HepG2 (cell line): ENCODE measurements around the gene HEXD. TPM values are rescaled to one million over a fixed set of nuclear protein-coding genes. Genes with fewer than 3 reads are reported as not detected.

Experiments
- CBX5 ChIP-seq: sonication (generic); formaldehyde crosslinking; IDR thresholded peaks from 2 replicates; pipeline ENCODE4 v1.4.0; 2020; ENCODE audit warnings: missing genetic modification reagents, borderline replicate concordance
- DR1 ChIP-seq: sonication (generic); formaldehyde crosslinking; IDR thresholded peaks from 2 replicates; pipeline ENCODE4 v1.8.0; 2021; ENCODE audit warnings: mild to moderate bottlenecking, missing genetic modification reagents, inconsistent platforms
- FIP1L1 ChIP-seq: fragments of 200-400 bp; formaldehyde crosslinking; IDR thresholded peaks from 2 replicates; pipeline ENCODE4 v1.6.1; 2018; ENCODE audit warnings: low read depth, mild to moderate bottlenecking, low read length, moderate library complexity, borderline replicate concordance; ENCODE audit not compliant: insufficient read depth
- GFI1 ChIP-seq: sonication (generic); formaldehyde crosslinking; IDR thresholded peaks from 2 replicates; pipeline ENCODE4 v1.5.0; 2020; ENCODE audit warnings: missing genetic modification reagents, mild to moderate bottlenecking, borderline replicate concordance
- LCORL ChIP-seq, 2 experiments: fragments of 450-650 bp in 1 of 2; sonication (generic) in 1 of 2; formaldehyde crosslinking in 1 of 2; IDR thresholded peaks; 2 replicates each; pipeline versions ENCODE4 v1.5.0 to v1.6.1; 2017 to 2020; ENCODE audit warnings: antibody characterized with exemption in 1 of 2, missing genetic modification reagents in 1 of 2
- POLR2G ChIP-seq: fragments of 200-400 bp; formaldehyde crosslinking; IDR thresholded peaks from 2 replicates; pipeline ENCODE4 v1.6.1; 2018; ENCODE audit warnings: mild to moderate bottlenecking, low read depth, low read length, moderate library complexity
- RFX3 ChIP-seq: IDR thresholded peaks from 2 replicates; pipeline ENCODE4 v1.6.1; 2016; ENCODE audit warnings: missing biosample characterization, missing genetic modification reagents
- SAP130 ChIP-seq: IDR thresholded peaks from 2 replicates; pipeline ENCODE4 v1.6.1; 2016; ENCODE audit warnings: low read depth
- SRSF1 ChIP-seq: fragments of 200-400 bp; formaldehyde crosslinking; optimal IDR thresholded peaks from 2 replicates; pipeline ENCODE3; 2017; ENCODE audit warnings: mild to moderate bottlenecking, low read depth, low read length, moderate library complexity
- ZBTB3 ChIP-seq: sonication (generic); formaldehyde crosslinking; IDR thresholded peaks from 2 replicates; pipeline ENCODE4 v1.4.0; 2020; ENCODE audit warnings: low read depth, mild to moderate bottlenecking, moderate library complexity, missing genetic modification reagents, borderline replicate concordance
- ZFP41 ChIP-seq: sonication (generic); formaldehyde crosslinking; IDR thresholded peaks from 2 replicates; pipeline ENCODE4 v1.4.0; 2020; ENCODE audit warnings: mild to moderate bottlenecking, missing genetic modification reagents, borderline replicate concordance
- ZFP62 ChIP-seq: sonication (generic); formaldehyde crosslinking; IDR thresholded peaks from 2 replicates; pipeline ENCODE4 v1.4.0; 2020; ENCODE audit warnings: missing genetic modification reagents
- ZNF224 ChIP-seq: sonication (generic); formaldehyde crosslinking; IDR thresholded peaks from 2 replicates; pipeline ENCODE4 v1.5.0; 2020; ENCODE audit warnings: mild to moderate bottlenecking, missing genetic modification reagents
- ZNF430 ChIP-seq: sonication (generic); formaldehyde crosslinking; IDR thresholded peaks from 2 replicates; pipeline ENCODE4 v1.9.0; 2021; ENCODE audit warnings: mild to moderate bottlenecking, missing genetic modification reagents
- ZNF432 ChIP-seq: sonication (generic); formaldehyde crosslinking; IDR thresholded peaks from 2 replicates; pipeline ENCODE4 v1.5.0; 2020; ENCODE audit warnings: missing genetic modification reagents, mild to moderate bottlenecking, borderline replicate concordance
- ZNF468 ChIP-seq: sonication (generic); formaldehyde crosslinking; IDR thresholded peaks from 2 replicates; pipeline ENCODE4 v1.8.0; 2022; ENCODE audit warnings: mild to moderate bottlenecking, moderate library complexity, missing genetic modification reagents
- ZNF569 ChIP-seq: sonication (generic); formaldehyde crosslinking; IDR thresholded peaks from 2 replicates; pipeline ENCODE4 v1.5.0; 2020; ENCODE audit warnings: mild to moderate bottlenecking, missing genetic modification reagents, moderate library complexity, borderline replicate concordance
- ZNF615 ChIP-seq: sonication (generic); formaldehyde crosslinking; IDR thresholded peaks from 2 replicates; pipeline ENCODE4 v1.5.0; 2020; ENCODE audit warnings: mild to moderate bottlenecking, missing genetic modification reagents, borderline replicate concordance
- ZNF773 ChIP-seq: sonication (generic); formaldehyde crosslinking; IDR thresholded peaks from 2 replicates; pipeline ENCODE4 v1.4.0; 2020; ENCODE audit warnings: missing genetic modification reagents, borderline replicate concordance
- ZNF781 ChIP-seq: sonication (generic); formaldehyde crosslinking; IDR thresholded peaks from 2 replicates; pipeline ENCODE4 v1.5.1; 2020; ENCODE audit warnings: borderline replicate concordance, mild to moderate bottlenecking, missing genetic modification reagents; ENCODE audit errors: not compliant biosample characterization
- ZNF883 ChIP-seq: sonication (generic); formaldehyde crosslinking; IDR thresholded peaks from 2 replicates; pipeline ENCODE4 v1.5.1; 2020; ENCODE audit warnings: mild to moderate bottlenecking, missing genetic modification reagents; ENCODE audit errors: not compliant biosample characterization
- polyA plus RNA-seq, 8 experiments: library from polyadenylated mRNA; depleted of rRNA in 3 of 8; stranded (reverse) in 7 of 8; unstranded in 1 of 8; fragments of >200 nt; fragmentation: Illumina TruSeq in 4 of 8; extraction: Trizol in 4 of 8; gene quantifications; 2 replicates each; pipeline versions ENCODE4 v1.2.1 to v1.2.3, GENCODE V29; 2011 to 2016; ENCODE audit warnings: low read depth in 4 of 8, missing spikeins in 1 of 8, mixed read lengths in 1 of 8; ENCODE audit not compliant: insufficient read depth in 1 of 8
- total RNA-seq, 5 experiments: library from RNA; depleted of rRNA; stranded (reverse); fragments of >200 nt; fragmentation: Illumina TruSeq; extraction: Trizol; gene quantifications; 2 replicates each; pipeline ENCODE4 v1.2.3, GENCODE V29; 2016; ENCODE audit warnings: low read depth in 1 of 5
- TF ChIP-seq, protein P1 (sequence below): sonication (generic); formaldehyde crosslinking; IDR thresholded peaks from 2 replicates; pipeline ENCODE4 v1.9.0; 2022; ENCODE audit warnings: missing genetic modification reagents, mild to moderate bottlenecking, borderline replicate concordance
- TF ChIP-seq, protein P2 (sequence below): IDR thresholded peaks from 2 replicates; pipeline ENCODE4 v1.6.1; 2016; ENCODE audit warnings: low read depth, borderline replicate concordance
- TF ChIP-seq, protein P3 (sequence below): sonication (generic); formaldehyde crosslinking; IDR thresholded peaks from 2 replicates; pipeline ENCODE4 v1.5.1; 2020; ENCODE audit warnings: mild to moderate bottlenecking, missing genetic modification reagents, borderline replicate concordance
- TF ChIP-seq, protein P4 (sequence below): sonication (generic); formaldehyde crosslinking; IDR thresholded peaks from 2 replicates; pipeline ENCODE4 v1.5.1; 2020; ENCODE audit warnings: missing genetic modification reagents, mild to moderate bottlenecking, borderline replicate concordance

The HEXD gene
- total and polyA plus RNA-seq, 2 of the 13 experiments (the other 11 are each of a cell fraction or from before 2014, with no cell fraction given): 22.3 to 41.8 TPM

DNA sequence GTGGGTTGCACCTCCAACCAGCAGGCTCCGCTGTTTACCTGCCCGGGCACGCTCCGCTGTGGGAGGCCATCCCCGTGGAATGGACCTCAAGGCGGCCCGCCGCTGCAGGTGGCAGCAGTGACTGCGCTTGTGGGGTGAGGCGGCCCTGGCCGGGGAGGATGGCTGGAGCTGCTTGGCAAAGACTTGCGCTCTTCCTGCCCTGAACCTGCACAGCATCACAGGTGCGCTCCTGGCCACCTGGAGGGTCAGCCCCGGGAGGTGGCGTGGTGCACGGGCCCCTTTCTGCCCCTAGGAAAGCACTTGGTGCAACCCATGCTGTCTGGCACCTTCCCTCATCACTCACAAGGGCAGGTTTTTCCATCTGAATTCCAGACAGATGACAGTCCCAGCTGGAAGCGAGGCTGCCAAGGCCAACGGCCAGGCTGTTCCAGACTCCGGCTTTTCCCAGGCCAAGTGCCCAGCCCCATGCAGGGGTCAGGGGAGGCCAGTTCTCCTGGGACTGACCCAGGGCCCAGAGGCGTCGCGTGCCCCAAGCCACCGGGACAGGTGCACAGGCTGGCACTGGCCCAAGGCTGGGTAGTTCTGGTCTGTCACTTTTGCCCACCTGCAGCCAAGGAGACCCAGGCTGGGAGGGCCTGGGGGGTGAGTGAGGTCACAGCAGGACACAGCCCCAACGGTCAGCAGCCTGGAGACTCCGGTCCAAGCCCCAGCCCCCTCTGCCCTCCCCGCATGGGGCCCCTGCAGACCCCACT is 33.2 kb upstream of the HEXD start (continued):
- TF ChIP-seq LCORL (IDR thresholded peaks at IDR 0.05): no peak
- peak; percentile 82; the same call in 1 of the 2 replicates for TF ChIP-seq LCORL (CRISPR knock-in tag; IDR thresholded peaks at IDR 0.05)
- TF ChIP-seq RFX3 (CRISPR knock-in tag): no peak
- TF ChIP-seq SRSF1: no peak
- TF ChIP-seq, protein P1, sequence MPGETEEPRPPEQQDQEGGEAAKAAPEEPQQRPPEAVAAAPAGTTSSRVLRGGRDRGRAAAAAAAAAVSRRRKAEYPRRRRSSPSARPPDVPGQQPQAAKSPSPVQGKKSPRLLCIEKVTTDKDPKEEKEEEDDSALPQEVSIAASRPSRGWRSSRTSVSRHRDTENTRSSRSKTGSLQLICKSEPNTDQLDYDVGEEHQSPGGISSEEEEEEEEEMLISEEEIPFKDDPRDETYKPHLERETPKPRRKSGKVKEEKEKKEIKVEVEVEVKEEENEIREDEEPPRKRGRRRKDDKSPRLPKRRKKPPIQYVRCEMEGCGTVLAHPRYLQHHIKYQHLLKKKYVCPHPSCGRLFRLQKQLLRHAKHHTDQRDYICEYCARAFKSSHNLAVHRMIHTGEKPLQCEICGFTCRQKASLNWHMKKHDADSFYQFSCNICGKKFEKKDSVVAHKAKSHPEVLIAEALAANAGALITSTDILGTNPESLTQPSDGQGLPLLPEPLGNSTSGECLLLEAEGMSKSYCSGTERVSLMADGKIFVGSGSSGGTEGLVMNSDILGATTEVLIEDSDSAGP (CRISPR knock-in tag): peak; percentile 76; the same call in 1 of the 2 replicates
- 0 out of 2 replicates have a peak, but pooled peaks have one; percentile 70 for TF ChIP-seq ZFP62 (CRISPR knock-in tag)
- TF ChIP-seq, protein P2, sequence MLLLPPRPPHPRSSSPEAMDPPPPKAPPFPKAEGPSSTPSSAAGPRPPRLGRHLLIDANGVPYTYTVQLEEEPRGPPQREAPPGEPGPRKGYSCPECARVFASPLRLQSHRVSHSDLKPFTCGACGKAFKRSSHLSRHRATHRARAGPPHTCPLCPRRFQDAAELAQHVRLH: peak; percentile 62; the same call in 1 of the 2 replicates
- TF ChIP-seq ZNF615: no peak
- 0 out of 2 replicates have a peak, but pooled peaks have one; percentile 56 for TF ChIP-seq ZBTB3 (CRISPR knock-in tag)
- no peak; the same call in 1 of the 2 replicates for TF ChIP-seq ZNF430 (CRISPR knock-in tag)
- TF ChIP-seq ZNF432 (CRISPR knock-in tag): no peak
- no peak for TF ChIP-seq GFI1
- TF ChIP-seq ZNF781 (CRISPR knock-in tag): no peak
- TF ChIP-seq DR1: no peak
- TF ChIP-seq, protein P3, sequence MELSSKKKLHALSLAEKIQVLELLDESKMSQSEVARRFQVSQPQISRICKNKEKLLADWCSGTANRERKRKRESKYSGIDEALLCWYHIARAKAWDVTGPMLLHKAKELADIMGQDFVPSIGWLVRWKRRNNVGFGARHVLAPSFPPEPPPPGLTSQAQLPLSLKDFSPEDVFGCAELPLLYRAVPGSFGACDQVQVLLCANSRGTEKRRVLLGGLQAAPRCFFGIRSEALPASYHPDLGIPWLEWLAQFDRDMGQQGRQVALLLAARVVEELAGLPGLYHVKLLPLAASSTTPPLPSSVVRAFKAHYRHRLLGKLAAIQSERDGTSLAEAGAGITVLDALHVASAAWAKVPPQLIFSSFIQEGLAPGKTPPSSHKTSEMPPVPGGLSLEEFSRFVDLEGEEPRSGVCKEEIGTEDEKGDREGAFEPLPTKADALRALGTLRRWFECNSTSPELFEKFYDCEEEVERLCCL: no peak
- TF ChIP-seq CBX5 (CRISPR knock-in tag): no peak
- peak; percentile 46; the same call in 1 of the 2 replicates for TF ChIP-seq ZNF773 (CRISPR knock-in tag)
- TF ChIP-seq ZNF883 (CRISPR knock-in tag): no peak
- TF ChIP-seq ZNF569: no peak
- no peak for TF ChIP-seq ZNF468 (CRISPR knock-in tag)
- TF ChIP-seq, protein P4, sequence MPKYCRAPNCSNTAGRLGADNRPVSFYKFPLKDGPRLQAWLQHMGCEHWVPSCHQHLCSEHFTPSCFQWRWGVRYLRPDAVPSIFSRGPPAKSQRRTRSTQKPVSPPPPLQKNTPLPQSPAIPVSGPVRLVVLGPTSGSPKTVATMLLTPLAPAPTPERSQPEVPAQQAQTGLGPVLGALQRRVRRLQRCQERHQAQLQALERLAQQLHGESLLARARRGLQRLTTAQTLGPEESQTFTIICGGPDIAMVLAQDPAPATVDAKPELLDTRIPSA: no peak
- no peak for TF ChIP-seq FIP1L1
- TF ChIP-seq ZNF224 (CRISPR knock-in tag): no peak
- TF ChIP-seq SAP130 (CRISPR knock-in tag): peak; percentile 93
- TF ChIP-seq ZFP41 (CRISPR knock-in tag): no peak
- TF ChIP-seq POLR2G: no peak
